ENCODE results near the gene TRIM66. TPM values are rescaled to one million over a fixed set of nuclear protein-coding genes. Genes with fewer than 3 reads are reported as not detected.

TRIM66 gene
- polyA plus RNA-seq, 2 of the 4 experiments (the other 2 are of a cell fraction), result 2.5 to 9.8 TPM

DNA sequence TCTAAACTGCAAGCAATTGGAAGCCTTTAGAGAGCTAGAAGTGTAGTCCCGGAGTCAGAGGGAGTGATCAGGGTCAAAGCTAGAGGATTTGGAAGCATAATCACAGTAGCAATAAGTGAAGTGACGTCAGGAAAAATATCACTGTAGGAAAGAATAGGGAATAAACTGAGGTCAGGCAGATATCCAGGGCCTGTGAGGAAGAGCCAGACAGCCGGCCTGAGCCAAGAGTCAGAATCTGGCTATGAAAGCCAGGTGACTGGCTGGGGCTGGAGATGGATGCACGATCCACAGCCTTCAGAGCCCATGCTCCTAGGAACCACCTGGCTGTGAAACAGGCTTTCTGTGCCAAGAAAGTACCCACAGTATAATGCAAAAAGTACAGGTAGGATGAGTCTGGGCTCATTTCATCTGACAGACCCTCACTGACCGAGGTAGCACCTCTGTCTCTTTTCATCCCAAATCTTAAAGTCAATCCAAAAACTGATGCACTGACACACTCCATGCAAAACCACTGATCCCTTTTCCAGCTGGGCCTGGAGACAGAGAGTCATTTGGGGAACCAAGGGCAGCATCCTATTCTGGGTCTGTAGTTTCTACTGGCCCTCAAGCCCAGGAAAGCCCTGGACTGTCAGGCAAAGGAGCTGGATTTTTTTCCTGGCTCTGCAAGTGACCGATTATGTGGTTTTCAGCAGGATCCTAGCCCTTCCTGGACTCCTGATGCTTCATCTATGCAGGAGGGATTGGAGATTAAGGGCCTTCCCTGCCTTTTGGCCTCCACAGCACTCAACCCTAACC lies 21.3 kb downstream of the TRIM66 start:
- H3K4me3 ChIP-seq, result no peak overlapping the region
- ATAC-seq (no peak), FAIRE-seq (no peak), DNase-seq (ENCODE audit: low read depth in 1 of 2, low spot score in 1 of 2) (no peak)
- WGBS (ENCODE audit: missing lambda C conversion rate), result 82% methylated on average over 6 of the region's 6 CpGs
- no peaks in the 10 kb centered on the region for H3K4me1 ChIP-seq
- CTCF ChIA-PET, result interaction anchor here (0.6 to 1.2 kb wide), 4 partner anchors 10 to 18 kb away, joined by 3 to 4 read pairs (median 3); no protein-coding TSS in a partner anchor
- POLR2A ChIA-PET, result no interaction called here
- H3K27ac ChIP-seq, result no peak overlapping the region
- no peaks in the 10 kb centered on the region for H3K9me3 ChIP-seq
- no peak overlapping the region for H3K4me2 ChIP-seq
- TF ChIP-seq HOXB5 (CRISPR knock-in tag; IDR thresholded peaks at IDR 0.05) (no peak), PHF8 (IDR thresholded peaks at IDR 0.05; ENCODE audit: borderline replicate concordance, low read depth) (no peak), RAD21 (conservative IDR thresholded peaks at IDR 0.05 in 1 of 2, IDR thresholded peaks at IDR 0.05 in 1 of 2) (no peak), NR3C1 (IDR thresholded peaks at IDR 0.05) (no peak), POLR2AphosphoS2 (conservative IDR thresholded peaks at IDR 0.05; ENCODE audit: low read length) (no peak), CBX2 (IDR thresholded peaks at IDR 0.05; ENCODE audit: borderline replicate concordance, low read depth) (no peak)
- TF ChIP-seq, protein P1, sequence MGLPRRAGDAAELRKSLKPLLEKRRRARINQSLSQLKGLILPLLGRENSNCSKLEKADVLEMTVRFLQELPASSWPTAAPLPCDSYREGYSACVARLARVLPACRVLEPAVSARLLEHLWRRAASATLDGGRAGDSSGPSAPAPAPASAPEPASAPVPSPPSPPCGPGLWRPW (IDR thresholded peaks at IDR 0.05), result no peak

DNA sequence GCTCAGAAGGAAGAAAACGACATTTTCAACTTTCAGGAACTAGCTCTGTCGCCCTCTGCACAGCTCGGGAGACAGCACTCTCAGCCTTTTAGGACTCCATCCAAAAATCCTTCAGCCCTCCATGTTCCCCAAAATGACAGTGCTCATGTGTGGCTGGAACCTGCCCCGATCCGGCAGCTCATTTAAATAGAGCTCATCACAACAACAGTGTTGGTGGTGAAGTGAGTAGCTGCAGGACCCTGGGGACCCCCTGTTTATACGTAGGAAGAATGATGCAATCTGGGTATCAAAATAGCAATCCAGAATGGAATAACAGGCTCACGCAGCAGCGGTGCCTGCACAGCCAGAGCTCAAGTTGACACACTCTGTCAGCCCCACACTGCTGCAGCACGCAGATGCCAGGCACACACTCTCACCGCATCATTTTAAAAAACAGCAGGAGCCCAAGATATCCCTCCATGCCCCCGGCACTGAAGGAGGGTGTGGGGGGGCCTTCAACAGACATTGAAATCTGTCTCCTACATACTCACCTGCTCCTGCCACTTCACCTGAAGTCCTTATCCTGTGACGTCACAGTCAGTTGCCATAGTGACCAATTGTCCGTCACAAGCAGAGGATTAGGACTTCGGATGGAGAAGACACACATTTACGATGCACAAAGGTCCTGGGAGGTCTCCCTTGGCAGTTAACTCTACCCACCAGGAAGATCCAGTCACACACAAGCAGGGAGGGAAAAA lies 24.0 kb downstream of the TRIM66 start:
- POLR2A ChIA-PET, result no interaction called here

More for the DNA sequence above, 24.0 kb downstream of the TRIM66 start:
- TF ChIP-seq, protein P2, sequence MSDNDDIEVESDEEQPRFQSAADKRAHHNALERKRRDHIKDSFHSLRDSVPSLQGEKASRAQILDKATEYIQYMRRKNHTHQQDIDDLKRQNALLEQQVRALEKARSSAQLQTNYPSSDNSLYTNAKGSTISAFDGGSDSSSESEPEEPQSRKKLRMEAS (IDR thresholded peaks at IDR 0.05), result no peak
- TF ChIP-seq NPAS2 (CRISPR knock-in tag; IDR thresholded peaks at IDR 0.05; ENCODE audit: borderline replicate concordance) (no peak), SREBF2 (IDR thresholded peaks at IDR 0.05) (no peak), CBX2 (IDR thresholded peaks at IDR 0.05; ENCODE audit: borderline replicate concordance, low read depth) (no peak), ZSCAN20 (CRISPR knock-in tag; IDR thresholded peaks at IDR 0.05) (no peak), RNF2 (IDR thresholded peaks at IDR 0.05; ENCODE audit: borderline replicate concordance, low read depth) (no peak), JUN (IDR thresholded peaks at IDR 0.05) (no peak), PHF8 (IDR thresholded peaks at IDR 0.05; ENCODE audit: borderline replicate concordance, low read depth) (no peak), TFCP2L1 (CRISPR knock-in tag; IDR thresholded peaks at IDR 0.05) (no peak), FOSL2 (IDR thresholded peaks at IDR 0.05) (no peak), FOSL2 (CRISPR knock-in tag; IDR thresholded peaks at IDR 0.05) (no peak), RCOR1 (IDR thresholded peaks at IDR 0.05; ENCODE audit: low read depth, low read length) (no peak), SMC3 (IDR thresholded peaks at IDR 0.05) (no peak), NR3C1 (IDR thresholded peaks at IDR 0.05) (no peak), HOXB13 (CRISPR knock-in tag; IDR thresholded peaks at IDR 0.05; ENCODE audit: low read depth) (no peak), CEBPB (IDR thresholded peaks at IDR 0.05) (no peak)
- TF ChIP-seq, protein P3, sequence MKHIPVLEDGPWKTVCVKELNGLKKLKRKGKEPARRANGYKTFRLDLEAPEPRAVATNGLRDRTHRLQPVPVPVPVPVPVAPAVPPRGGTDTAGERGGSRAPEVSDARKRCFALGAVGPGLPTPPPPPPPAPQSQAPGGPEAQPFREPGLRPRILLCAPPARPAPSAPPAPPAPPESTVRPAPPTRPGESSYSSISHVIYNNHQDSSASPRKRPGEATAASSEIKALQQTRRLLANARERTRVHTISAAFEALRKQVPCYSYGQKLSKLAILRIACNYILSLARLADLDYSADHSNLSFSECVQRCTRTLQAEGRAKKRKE (CRISPR knock-in tag; IDR thresholded peaks at IDR 0.05; ENCODE audit: low read depth), result no peak
- TF ChIP-seq, protein P4, sequence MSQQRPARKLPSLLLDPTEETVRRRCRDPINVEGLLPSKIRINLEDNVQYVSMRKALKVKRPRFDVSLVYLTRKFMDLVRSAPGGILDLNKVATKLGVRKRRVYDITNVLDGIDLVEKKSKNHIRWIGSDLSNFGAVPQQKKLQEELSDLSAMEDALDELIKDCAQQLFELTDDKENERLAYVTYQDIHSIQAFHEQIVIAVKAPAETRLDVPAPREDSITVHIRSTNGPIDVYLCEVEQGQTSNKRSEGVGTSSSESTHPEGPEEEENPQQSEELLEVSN (IDR thresholded peaks at IDR 0.05; ENCODE audit: borderline replicate concordance, low read depth), result no peak
- TF ChIP-seq, protein P5, sequence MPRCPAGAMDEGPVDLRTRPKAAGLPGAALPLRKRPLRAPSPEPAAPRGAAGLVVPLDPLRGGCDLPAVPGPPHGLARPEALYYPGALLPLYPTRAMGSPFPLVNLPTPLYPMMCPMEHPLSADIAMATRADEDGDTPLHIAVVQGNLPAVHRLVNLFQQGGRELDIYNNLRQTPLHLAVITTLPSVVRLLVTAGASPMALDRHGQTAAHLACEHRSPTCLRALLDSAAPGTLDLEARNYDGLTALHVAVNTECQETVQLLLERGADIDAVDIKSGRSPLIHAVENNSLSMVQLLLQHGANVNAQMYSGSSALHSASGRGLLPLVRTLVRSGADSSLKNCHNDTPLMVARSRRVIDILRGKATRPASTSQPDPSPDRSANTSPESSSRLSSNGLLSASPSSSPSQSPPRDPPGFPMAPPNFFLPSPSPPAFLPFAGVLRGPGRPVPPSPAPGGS (IDR thresholded peaks at IDR 0.05), result no peak
- TF ChIP-seq, protein P6, sequence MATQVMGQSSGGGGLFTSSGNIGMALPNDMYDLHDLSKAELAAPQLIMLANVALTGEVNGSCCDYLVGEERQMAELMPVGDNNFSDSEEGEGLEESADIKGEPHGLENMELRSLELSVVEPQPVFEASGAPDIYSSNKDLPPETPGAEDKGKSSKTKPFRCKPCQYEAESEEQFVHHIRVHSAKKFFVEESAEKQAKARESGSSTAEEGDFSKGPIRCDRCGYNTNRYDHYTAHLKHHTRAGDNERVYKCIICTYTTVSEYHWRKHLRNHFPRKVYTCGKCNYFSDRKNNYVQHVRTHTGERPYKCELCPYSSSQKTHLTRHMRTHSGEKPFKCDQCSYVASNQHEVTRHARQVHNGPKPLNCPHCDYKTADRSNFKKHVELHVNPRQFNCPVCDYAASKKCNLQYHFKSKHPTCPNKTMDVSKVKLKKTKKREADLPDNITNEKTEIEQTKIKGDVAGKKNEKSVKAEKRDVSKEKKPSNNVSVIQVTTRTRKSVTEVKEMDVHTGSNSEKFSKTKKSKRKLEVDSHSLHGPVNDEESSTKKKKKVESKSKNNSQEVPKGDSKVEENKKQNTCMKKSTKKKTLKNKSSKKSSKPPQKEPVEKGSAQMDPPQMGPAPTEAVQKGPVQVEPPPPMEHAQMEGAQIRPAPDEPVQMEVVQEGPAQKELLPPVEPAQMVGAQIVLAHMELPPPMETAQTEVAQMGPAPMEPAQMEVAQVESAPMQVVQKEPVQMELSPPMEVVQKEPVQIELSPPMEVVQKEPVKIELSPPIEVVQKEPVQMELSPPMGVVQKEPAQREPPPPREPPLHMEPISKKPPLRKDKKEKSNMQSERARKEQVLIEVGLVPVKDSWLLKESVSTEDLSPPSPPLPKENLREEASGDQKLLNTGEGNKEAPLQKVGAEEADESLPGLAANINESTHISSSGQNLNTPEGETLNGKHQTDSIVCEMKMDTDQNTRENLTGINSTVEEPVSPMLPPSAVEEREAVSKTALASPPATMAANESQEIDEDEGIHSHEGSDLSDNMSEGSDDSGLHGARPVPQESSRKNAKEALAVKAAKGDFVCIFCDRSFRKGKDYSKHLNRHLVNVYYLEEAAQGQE (IDR thresholded peaks at IDR 0.05), result no peak
- TF ChIP-seq, protein P7, sequence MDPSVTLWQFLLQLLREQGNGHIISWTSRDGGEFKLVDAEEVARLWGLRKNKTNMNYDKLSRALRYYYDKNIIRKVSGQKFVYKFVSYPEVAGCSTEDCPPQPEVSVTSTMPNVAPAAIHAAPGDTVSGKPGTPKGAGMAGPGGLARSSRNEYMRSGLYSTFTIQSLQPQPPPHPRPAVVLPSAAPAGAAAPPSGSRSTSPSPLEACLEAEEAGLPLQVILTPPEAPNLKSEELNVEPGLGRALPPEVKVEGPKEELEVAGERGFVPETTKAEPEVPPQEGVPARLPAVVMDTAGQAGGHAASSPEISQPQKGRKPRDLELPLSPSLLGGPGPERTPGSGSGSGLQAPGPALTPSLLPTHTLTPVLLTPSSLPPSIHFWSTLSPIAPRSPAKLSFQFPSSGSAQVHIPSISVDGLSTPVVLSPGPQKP (IDR thresholded peaks at IDR 0.05; ENCODE audit: low read depth, low read length), result no peak
- no peaks in the 10 kb centered on the region for H3K9me3 ChIP-seq
- no peak for ATAC-seq
- no peak overlapping the region for H3K4me2 ChIP-seq
- no peak for FAIRE-seq
- no peak overlapping the region for H3K4me3 ChIP-seq
- no peaks in the 10 kb centered on the region for H3K4me1 ChIP-seq
- H3K27ac ChIP-seq, result no peak overlapping the region
- CTCF ChIA-PET, result interaction anchor here (0.7 to 1.2 kb wide), 4 partner anchors 8 to 363 kb away, joined by 3 to 5 read pairs (median 3); no protein-coding TSS in a partner anchor
- DNase-seq (ENCODE audit: low read depth in 1 of 2, low spot score in 1 of 2), result no peak
- WGBS (ENCODE audit: missing lambda C conversion rate), result 90% methylated on average over 15 of the region's 15 CpGs
